ENCODE data around the gene HCN3. TPM values are rescaled to one million over a fixed set of nuclear protein-coding genes. Genes with fewer than 3 reads are reported as not detected.

The HCN3 gene
- total and polyA plus RNA-seq, 2 of the 8 experiments (the other 6 are each of a cell fraction or from before 2014, with no cell fraction given) = 6.4 to 7.3 TPM

DNA sequence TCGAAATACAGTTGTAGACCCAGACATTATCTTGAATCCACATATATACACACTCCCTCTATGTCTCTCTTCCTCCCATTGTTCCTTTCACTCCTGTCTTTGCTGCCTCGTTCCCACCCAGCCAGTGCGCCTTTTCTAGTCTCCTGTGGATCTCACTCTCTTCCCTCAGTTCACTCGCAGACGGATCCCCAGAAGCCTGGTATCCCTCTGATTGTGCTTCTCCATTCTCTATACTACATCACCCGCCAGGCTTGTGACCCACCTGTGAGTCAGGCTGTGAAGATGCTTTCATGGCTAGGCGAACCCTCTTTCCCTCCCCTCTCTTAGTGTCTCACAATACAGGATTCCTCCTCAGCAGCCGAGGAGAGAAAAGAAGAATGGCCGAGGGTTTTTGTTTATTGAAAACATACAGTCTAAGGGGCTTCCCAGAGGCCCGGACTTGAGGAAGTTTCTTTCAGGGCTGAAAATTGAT lies 1.5 kb downstream of the HCN3 start:
- no peak overlapping the region for H3K56ac ChIP-seq (replicated peaks; ENCODE audit: insufficient read length, low read depth, low read length)
- no peaks in the 10 kb centered on the region for H3K79me2 ChIP-seq (ENCODE audit: control insufficient read depth in 1 of 2, insufficient read depth in 2 of 2, low read length in 2 of 2)
- H3K27ac ChIP-seq (ENCODE audit: low read depth, low read length) = no peak overlapping the region
- H3K79me1 ChIP-seq (ENCODE audit: low read depth, low read length) = no peaks in the 10 kb centered on the region; the same call in 1 of the 2 replicates
- peaks cover 9 to 12% (median 11%) of the 10 kb centered on the region in 4 experiments for H3K4me1 ChIP-seq (replicated peaks in 1 of 4; ENCODE audit: control insufficient read depth in 3 of 4, insufficient read depth in 4 of 4, low read length in 3 of 4)
- H3K9ac ChIP-seq (replicated peaks in 1 of 4; ENCODE audit: extremely low read depth in 1 of 4, low read depth in 3 of 4, low read length in 3 of 4) = no peak overlapping the region
- H3K23me2 ChIP-seq (ENCODE audit: low read depth, low read length) = peaks cover 10% of the 10 kb centered on the region; the same call in 1 of the 2 replicates
- no peaks in the 10 kb centered on the region for H3K9me3 ChIP-seq (ENCODE audit: insufficient read depth in 2 of 2, low read depth in 1 of 2, low read length in 1 of 2)
- H4K20me1 ChIP-seq (replicated peaks in 1 of 2; ENCODE audit: control insufficient read depth in 1 of 2, insufficient read depth in 2 of 2, low read length in 2 of 2) = no peaks in the 10 kb centered on the region
- DNase-seq (ENCODE audit: low read depth in 1 of 2, low spot score in 2 of 2) (no peak), FAIRE-seq (no peak)
- CTCF ChIA-PET (ENCODE audit: partially characterized antibody) = interaction anchor here (0.7 to 8.4 kb wide), 16 partner anchors 9 to 76 kb away, joined by 3 to 79 read pairs (median 6); partner anchors contain the start of genes FDPS, PKLR, RUSC1 and SCAMP3
- no peak overlapping the region for H3K4ac ChIP-seq (replicated peaks; ENCODE audit: insufficient read length, low read depth, low read length)
- H4K5ac ChIP-seq (ENCODE audit: insufficient read length, low read depth, low read length) = no peak overlapping the region
- 0 out of 2 replicates have a peak overlapping the region, but pooled peaks have one; percentile 24 for H2BK20ac ChIP-seq (ENCODE audit: low read length)
- TF ChIP-seq CBX5 (IDR thresholded peaks at IDR 0.05; ENCODE audit: low read depth, low read length) = no peak
- no peak overlapping the region for H2BK12ac ChIP-seq (ENCODE audit: low read depth, low read length)
- H2BK5ac ChIP-seq (ENCODE audit: low read depth, low read length) = no peak overlapping the region
- no peak overlapping the region for H2BK120ac ChIP-seq (replicated peaks; ENCODE audit: low read depth, low read length)
- peaks cover 0 to 3% (median 0%) of the 10 kb centered on the region in 4 experiments; a peak in 2 of 7 replicates for H3K27me3 ChIP-seq (replicated peaks in 1 of 4; ENCODE audit: control insufficient read depth in 3 of 4, extremely low read depth in 1 of 4, insufficient read depth in 3 of 4, low read length in 3 of 4)
- no peaks in the 10 kb centered on the region; a peak in 1 of 8 replicates for H3K36me3 ChIP-seq (ENCODE audit: control insufficient read depth in 2 of 4, insufficient read depth in 4 of 4, low read length in 3 of 4)
- H3K4me3 ChIP-seq (ENCODE audit: extremely low read depth in 1 of 4, insufficient read depth in 2 of 4, low read depth in 3 of 4, low read length in 4 of 4) = peak overlapping the region in 1 of 4 experiments; percentile 27; a peak in 2 of 8 replicates
- no peak overlapping the region for H4K91ac ChIP-seq (replicated peaks; ENCODE audit: insufficient read length, low read length)
- H2AK5ac ChIP-seq (ENCODE audit: low read depth, low read length) = no peak overlapping the region
- H3K14ac ChIP-seq (ENCODE audit: insufficient read length) = no peak overlapping the region
- H3K4me2 ChIP-seq (ENCODE audit: insufficient read depth in 1 of 2, low read depth in 2 of 2, low read length in 2 of 2) = peak overlapping the region; percentile 61 to 85
- 69% methylated on average over 10 of the region's 10 CpGs; no CpG with 5 or more reads in 1 of the 2 experiments for WGBS, 2 experiments (ENCODE audit: extremely low coverage in 1 of 2, insufficient coverage in 1 of 2, insufficient read length in 1 of 2, insufficient replicate concordance in 2 of 2, low coverage in 1 of 2, low lambda C conversion rate in 2 of 2, missing lambda C conversion rate in 1 of 2)
- H2BK15ac ChIP-seq (ENCODE audit: low read length) = no peak overlapping the region
- H2AFZ ChIP-seq (ENCODE audit: low read length) = no peak overlapping the region
- no peak overlapping the region for H3K23ac ChIP-seq (ENCODE audit: insufficient read length)
- H4K8ac ChIP-seq (ENCODE audit: extremely low read depth, insufficient read depth, low read length) = no peak overlapping the region
- POLR2A ChIA-PET (ENCODE audit: partially characterized antibody) = interaction anchor here (0.7 to 2.4 kb wide), 20 partner anchors 9 to 1001 kb away, joined by 3 to 7 read pairs (median 4); partner anchors contain the start of genes FDPS, RUSC1 and SCAMP3
- no peak overlapping the region for H3K18ac ChIP-seq (ENCODE audit: extremely low read depth, low read length)

All from H1 (cell line).